ENCODE results near the gene NUCKS1.

DNA sequence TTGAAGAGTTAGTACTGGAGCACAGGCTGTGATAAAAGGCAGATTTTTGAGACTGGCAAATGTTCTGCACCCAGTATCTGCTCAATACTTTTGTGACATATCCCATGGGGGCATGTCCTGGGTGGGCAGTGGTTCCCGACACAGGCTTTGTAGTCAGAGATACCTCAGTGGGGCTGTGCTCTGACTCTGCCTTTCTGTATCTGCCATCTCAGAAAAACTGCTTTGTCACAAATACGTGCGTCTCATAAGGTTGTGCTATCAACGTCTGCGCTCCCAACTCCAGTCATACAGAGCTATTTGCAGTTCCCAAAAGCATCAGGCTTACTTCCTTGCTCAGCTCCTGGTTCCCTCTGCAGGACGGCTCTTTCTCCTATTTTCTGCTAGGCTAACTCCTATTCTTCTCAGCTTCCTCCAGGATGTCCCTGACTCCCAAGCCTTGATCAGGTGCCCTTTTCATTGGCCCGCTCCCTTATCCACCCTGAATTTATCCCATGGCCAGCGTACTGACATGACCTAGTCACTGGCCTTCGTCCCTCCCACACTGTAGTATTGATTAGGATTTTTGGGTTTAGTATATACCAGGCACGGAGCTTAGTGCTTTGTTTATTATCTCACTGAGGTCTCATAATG, 37.4 kb upstream of the NUCKS1 start:
- no peak for TF ChIP-seq ZNF274 (IDR thresholded peaks at IDR 0.05; ENCODE audit: low read depth, low read length)
- TF ChIP-seq YY1 (IDR thresholded peaks at IDR 0.05; ENCODE audit: insufficient read depth, insufficient read length) = no peak
